ENCODE measurements around the gene ZSCAN2.
"Not testable (repeated sequence)": the region's sequence is repeated elsewhere in the genome, so short reads cannot be mapped to it uniquely, and the experiment has no call there.

Gene ZSCAN2

DNA sequence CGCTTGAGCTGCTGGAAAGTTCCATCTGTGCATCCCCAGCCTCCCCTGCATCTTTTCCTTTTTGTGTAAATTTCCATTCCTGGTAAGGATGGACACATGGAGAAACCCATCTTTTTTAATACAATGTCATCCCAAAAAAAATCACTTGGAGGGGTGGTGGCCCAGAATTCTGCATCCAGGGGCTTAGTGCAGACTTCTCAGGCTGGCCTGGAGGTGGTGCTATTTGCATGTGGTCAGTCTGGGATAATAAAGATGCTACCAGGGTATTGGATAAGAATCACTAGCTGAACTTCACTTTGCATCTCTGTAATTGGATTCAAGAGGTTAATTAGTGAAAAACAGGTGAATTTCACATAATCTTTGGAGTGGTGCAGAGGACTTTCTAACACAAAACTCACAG is 1.8 kb upstream of the ZSCAN2 start:
- DNase-seq: peak; percentile 59

GRCh38 chr15:84599906-84600305 is 903 bp upstream of the ZSCAN2 start:
- no peak for DNase-seq

DNA sequence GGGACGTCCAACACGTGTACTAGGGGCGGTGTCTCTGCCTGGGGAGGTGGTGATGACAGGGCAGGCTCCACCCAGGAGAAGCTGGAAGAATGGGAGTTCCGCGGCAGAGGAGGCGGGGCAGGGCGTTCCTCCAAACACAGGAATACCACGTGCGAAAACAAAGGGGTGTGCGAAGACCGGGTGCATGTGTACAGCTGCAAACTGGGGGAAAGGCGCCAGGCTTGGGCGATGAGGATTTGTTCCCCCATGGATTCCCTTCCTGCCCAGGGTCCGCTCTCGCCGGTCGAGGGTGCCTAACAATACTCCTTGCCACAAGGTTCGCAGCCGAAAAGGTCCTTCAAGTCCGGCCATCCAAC is 500 bp upstream of the ZSCAN2 start:
- peak; percentile 85 for DNase-seq

GRCh38 chr15:84601555-84601838 is 688 bp downstream of the ZSCAN2 start:
- no peak for DNase-seq

DNA sequence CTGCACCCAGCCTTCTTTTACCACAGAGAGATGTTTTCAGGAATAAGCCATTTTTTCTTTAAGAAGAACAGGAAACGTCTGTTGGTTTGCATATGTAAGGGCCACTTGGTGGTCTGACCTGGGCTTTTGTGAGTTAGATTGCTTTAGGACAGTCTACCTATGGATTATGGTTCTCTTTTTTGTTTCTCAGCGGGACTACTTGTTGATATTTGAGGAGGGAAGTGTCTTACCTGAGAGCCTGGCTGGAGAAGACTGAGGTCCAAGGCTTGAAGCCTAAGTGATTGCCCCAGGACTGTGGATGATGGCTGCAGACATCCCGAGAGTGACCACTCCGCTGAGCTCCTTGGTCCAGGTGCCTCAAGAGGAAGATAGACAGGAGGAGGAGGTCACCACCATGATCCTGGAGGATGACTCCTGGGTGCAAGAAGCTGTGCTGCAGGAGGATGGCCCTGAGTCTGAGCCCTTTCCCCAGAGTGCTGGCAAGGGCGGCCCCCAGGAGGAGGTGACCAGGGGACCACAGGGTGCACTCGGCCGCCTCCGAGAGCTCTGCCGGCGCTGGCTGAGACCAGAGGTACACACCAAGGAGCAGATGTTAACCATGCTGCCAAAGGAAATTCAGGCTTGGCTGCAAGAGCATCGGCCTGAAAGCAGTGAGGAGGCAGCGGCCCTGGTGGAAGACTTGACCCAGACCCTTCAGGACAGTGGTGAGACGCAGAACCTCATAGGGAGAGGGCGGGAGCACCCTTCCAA is 3.0 kb downstream of the ZSCAN2 start:
- DNase-seq: no peak

- no peak for DNase-seq
Measured at GRCh38 chr15:84604826-84605553, 4.2 kb downstream of the ZSCAN2 start.

GRCh38 chr15:84605554-84605882 is 4.7 kb downstream of the ZSCAN2 start:
- no peak for DNase-seq

DNA sequence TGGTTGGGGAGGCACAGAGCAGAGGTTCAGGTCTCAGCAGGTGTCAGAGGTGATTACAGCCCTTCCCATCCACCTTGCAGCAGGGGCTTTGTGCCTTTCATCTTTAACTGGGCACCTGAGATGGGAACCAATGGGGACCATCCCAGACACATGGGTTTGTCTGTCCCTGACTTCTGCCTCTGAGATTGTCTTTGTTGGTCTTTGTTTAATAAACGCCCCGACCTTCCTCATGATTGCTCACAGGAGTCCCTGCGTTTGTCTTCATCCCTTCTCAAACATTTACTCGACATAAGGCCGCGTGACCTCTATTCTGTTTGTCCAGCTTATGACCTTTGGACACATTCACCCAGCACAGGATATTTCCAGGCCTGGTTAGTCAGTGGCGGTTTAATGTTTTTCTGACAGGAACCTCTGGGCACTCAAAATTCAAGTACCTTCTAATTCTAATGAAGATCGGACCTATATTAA is 5.9 kb downstream of the ZSCAN2 start:
- DNase-seq: no peak

DNA sequence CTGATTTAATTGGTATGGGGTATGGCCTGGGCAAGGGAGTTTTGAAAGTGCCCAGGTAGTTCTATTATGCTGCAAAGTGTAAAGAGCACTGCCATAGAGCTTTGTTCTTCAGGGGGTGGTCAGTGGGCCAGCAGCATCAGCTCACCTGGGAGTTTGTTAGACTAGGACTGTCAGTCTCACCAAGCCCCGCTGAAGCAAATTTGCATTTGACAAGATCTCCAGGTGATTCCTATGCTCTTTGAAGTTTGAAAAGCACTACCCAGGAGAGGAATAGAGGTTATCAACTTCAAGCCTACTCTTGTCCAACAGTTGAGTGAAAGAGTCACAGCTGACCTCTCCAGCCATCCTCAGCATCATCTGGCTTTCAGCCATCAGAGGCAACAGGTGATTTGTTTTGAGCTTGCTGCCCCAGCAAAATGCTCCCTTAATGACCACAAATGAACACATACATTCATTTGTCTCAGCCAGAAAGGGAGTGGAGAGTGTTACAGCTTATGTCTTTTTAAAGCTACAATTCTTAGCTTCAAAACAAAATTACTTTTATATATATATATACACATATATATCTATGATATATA is 8.0 kb downstream of the ZSCAN2 start:
- DNase-seq: no peak

- DNase-seq: no peak
Measured at GRCh38 chr15:84609818-84610525, 9.2 kb downstream of the ZSCAN2 start.

GRCh38 chr15:84611631-84612030 is 10.8 kb downstream of the ZSCAN2 start:
- DNase-seq: no peak

DNA sequence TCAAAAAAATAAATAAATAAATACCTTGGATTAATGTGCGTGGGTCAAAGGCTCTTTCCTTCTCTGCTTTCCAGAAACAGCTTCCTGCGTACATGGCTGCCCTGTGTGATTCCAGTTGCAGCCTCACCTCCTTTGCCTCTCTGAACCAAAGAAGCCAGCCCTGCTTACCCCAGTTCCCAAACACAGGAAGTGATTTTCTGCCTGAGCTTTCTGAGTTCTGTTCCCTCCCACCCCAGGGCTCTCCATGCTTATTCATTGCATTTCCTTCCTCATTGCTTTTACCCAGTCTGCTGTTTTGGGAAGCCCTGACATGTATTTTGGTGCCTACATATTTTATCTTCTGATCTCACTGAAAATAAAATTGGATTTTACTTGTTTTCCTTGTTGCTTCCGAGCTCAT is 15.4 kb downstream of the ZSCAN2 start:
- DNase-seq: no peak

GRCh38 chr15:84620626-84621025 is 19.8 kb downstream of the ZSCAN2 start:
- no peak for DNase-seq

DNA sequence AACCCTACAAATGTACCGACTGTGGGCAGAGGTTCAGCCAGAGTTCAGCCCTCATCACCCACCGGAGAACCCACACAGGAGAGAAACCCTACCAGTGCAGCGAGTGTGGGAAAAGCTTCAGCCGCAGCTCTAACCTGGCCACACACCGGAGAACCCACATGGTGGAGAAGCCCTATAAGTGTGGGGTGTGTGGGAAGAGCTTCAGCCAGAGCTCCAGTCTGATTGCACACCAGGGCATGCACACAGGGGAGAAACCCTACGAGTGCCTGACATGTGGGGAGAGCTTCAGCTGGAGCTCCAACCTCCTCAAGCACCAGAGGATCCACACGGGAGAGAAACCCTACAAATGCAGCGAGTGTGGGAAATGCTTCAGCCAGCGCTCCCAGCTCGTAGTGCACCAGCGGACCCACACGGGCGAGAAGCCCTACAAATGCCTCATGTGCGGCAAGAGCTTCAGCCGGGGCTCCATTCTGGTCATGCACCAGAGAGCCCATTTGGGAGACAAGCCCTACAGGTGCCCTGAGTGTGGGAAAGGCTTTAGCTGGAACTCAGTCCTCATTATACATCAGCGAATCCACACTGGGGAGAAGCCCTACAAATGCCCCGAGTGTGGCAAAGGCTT is 20.7 kb downstream of the ZSCAN2 start:
- DNase-seq: no peak

DNA sequence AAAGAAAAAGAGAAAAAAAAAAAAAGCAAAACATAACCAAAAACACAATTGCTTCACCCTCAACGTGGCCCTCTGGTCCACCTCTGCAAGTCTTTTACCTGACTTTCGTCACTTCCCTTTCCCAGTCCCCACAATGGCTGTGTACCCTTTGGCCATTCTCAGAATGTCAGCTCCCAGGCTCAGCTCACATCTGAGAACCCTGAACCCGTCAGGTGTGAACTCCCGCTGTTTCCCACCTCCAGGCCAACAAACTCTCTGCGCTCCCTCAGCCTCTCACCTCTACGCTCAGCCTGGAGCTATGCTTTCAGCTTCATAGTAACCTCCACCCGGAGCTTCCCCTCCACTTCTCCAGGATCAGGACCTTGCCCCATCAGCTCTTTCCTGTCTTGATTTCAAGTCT is 23.6 kb downstream of the ZSCAN2 start:
- DNase-seq: no peak

DNA sequence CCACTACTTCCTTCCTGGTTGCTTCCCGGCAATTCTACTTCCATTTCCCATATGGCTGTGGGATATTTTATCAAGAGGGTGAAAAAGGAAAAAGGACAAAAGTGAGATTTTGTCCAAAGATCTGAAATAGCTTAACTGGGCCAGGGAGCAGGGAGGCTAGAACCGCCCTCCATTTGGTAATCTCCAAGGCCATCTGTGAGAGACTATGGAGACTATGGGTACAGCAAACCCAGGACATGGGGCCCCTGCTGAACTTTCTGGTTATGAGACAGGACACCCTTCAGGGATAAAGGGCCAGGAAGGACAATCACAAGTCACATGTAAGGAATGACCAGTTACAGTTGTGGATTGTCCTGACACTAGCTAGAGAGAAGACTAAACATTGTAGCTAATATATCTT is 24.3 kb downstream of the ZSCAN2 start:
- DNase-seq: no peak

GRCh38 chr15:84629033-84629432 is 28.2 kb downstream of the ZSCAN2 start:
- no peak for DNase-seq

DNA sequence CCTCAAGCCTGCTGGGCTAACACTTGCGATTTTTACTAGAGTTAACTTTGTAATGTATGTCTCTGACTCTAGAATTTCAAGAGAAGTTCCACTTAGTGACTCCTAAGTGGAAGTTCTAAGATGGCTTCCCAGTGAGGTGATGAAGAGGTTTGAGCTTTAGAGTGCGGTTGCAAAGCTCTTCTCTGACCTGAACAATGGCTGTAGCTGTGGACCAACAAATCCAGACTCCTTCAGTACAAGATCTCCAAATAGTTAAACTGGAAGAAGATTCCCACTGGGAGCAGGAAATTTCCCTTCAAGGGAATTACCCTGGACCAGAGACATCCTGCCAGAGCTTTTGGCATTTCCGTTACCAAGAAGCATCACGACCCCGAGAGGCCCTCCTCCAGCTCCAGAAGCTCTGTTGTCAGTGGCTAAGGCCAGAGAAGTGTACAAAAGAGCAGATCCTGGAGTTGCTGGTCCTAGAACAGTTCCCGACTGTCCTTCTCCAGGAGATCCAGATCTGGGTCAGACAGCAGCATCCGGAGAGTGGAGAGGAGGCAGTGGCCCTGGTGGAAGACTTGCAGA is 31.0 kb downstream of the ZSCAN2 start:
- peak; percentile 22 for DNase-seq

GRCh38 chr15:84633311-84634227 is 32.8 kb downstream of the ZSCAN2 start:
- DNase-seq: peak; percentile 71

GRCh38 chr15:84634228-84634837 is 33.5 kb downstream of the ZSCAN2 start:
- DNase-seq: no peak

DNA sequence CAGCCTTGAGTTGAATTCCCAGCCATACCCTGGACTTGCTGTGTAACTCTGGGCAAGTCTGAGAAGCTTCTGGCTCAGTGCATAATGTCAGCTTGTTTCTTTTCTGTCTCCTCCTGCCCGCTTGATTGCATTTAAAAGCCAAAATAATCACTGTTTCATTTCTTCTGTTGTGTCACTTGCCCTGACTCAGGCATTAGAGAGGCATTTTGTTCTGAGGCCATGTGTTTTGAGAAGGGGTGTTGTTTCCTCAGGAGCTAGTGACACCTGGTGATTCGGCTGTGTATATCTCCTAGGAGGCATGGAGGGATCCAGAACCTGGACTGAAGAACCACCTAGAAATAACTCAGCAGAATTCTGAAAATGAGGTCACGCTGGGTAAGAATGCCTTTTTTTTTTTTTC is 37.3 kb downstream of the ZSCAN2 start:
- no peak for DNase-seq

GRCh38 chr15:84641871-84642270 is 41.1 kb downstream of the ZSCAN2 start:
- DNase-seq: not testable (repeated sequence)

Data from EL (cell line).